K562 (cell line): ENCODE measurements around the gene TBCEL. TPM values are rescaled to one million over a fixed set of nuclear protein-coding genes. Genes with fewer than 3 reads are reported as not detected.

Experiments
- CBX5 ChIP-seq: IDR thresholded peaks from 2 replicates; pipeline ENCODE4 v1.6.1; 2014; ENCODE audit warnings: low read depth, borderline replicate concordance
- LCOR ChIP-seq: sonication (generic); formaldehyde crosslinking; IDR thresholded peaks from 2 replicates; pipeline ENCODE4 v1.8.0; 2022; ENCODE audit warnings: mild to moderate bottlenecking, missing genetic modification reagents
- TAF1 ChIP-seq: IDR thresholded peaks from 2 replicates; pipeline ENCODE4 v1.6.1; 2011; ENCODE audit warnings: mild to moderate bottlenecking, low read length, moderate library complexity; ENCODE audit not compliant: insufficient read depth, control insufficient read depth, severe bottlenecking; ENCODE audit errors: extremely low read depth
- ZBTB40 ChIP-seq, 2 experiments: fragments of 450-650 bp in 1 of 2; sonication (generic) in 1 of 2; formaldehyde crosslinking in 1 of 2; IDR thresholded peaks; 2 replicates each; pipeline versions ENCODE4 v1.7.1 to v1.9.0; 2016 to 2022; ENCODE audit warnings: inconsistent platforms in 1 of 2, mild to moderate bottlenecking in 1 of 2, missing genetic modification reagents in 1 of 2
- polyA plus RNA-seq, 8 experiments: library from polyadenylated mRNA; depleted of rRNA in 4 of 8; stranded (reverse) in 5 of 8; unstranded in 3 of 8; fragments of >200 nt; fragmentation: Nextera tagmentation in 2 of 8; fragmentation: Illumina TruSeq in 1 of 8; extraction: Ambion mirVana in 2 of 8; extraction: Trizol in 1 of 8; gene quantifications; 2 replicates each; pipeline versions ENCODE4 v1.2.1 to v1.2.3, GENCODE V29; 2011 to 2014; ENCODE audit warnings: inconsistent platforms in 1 of 8, missing spikeins in 1 of 8
- total RNA-seq, 7 experiments: library from RNA; depleted of rRNA in 6 of 7; stranded (reverse); fragments of >200 nt in 6 of 7; fragmentation: Illumina TruSeq in 2 of 7; extraction: Trizol in 2 of 7; gene quantifications; 2 replicates each; pipeline versions ENCODE4 v1.2.1 to v1.2.3, GENCODE V29; 2011 to 2021; ENCODE audit warnings: low replicate concordance in 1 of 7

TBCEL gene
- total and polyA plus RNA-seq, 9 of the 15 experiments (the other 6 are each of a cell fraction or from before 2014, with no cell fraction given), result 0.39 to 2.3 (median 1.4) TPM

DNA sequence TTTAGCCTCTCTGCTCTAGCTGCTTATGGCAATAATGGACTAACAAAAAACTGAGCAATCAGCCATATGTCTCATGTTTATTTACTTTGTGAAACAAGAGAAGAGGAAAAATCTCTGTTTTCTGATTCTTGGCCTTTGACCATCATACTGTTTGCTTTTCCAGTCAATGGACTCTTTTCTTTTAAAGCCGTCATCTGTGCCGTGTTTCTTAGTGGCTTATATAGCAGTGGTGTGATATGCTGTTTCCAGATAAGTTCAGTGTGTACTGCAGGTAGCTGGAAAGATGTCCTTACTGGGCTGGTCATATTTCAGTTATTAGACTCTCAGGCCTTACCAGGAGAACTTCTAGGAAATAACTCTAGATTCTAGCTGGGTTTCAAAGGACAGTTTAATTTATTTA, 43.6 kb downstream of the TBCEL start (continued):
- TF ChIP-seq ZBTB40 (IDR thresholded peaks at IDR 0.05) (no peak), ZBTB40 (CRISPR knock-in tag; IDR thresholded peaks at IDR 0.05) (no peak), TAF1 (no peak), CBX5 (no peak), LCOR (CRISPR knock-in tag) (no peak)
